Loucy (cell line): ENCODE data around the gene RBM19.

Experiments
- EZH2phosphoT487 ChIP-seq: fragments of 200-600 bp; IDR thresholded peaks from 2 replicates; pipeline ENCODE4 v1.6.1; 2018; ENCODE audit warnings: antibody characterized with exemption, mild to moderate bottlenecking, moderate library complexity, borderline replicate concordance
- TF ChIP-seq, protein P1 (sequence below): fragments of 200-600 bp; sonication (generic); conservative IDR thresholded peaks from 2 replicates; pipeline ENCODE4 v1.5.1; 2014; ENCODE audit warnings: mild to moderate bottlenecking, antibody characterized with exemption, low read length

DNA sequence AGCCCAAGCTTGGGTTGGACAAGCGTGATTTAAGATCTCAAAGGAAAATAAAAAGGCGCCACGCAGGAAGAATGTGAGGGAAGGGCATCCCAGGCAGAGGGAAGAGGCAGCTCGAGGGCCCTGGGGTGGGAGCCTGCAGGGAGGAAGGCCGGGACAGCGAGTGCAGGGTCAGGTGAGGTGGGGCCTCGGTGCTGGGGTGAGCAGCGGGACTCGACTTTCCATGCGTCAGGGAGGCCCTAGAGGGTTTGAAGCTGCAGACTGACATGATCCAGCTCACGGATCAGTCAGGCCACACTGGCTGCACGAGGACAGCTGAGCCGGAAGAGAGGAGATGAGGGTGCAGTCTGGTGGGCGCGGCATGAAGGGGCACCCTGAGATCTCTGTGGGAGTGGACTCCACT lies 145.8 kb downstream of the RBM19 start:
- TF ChIP-seq, protein P1, sequence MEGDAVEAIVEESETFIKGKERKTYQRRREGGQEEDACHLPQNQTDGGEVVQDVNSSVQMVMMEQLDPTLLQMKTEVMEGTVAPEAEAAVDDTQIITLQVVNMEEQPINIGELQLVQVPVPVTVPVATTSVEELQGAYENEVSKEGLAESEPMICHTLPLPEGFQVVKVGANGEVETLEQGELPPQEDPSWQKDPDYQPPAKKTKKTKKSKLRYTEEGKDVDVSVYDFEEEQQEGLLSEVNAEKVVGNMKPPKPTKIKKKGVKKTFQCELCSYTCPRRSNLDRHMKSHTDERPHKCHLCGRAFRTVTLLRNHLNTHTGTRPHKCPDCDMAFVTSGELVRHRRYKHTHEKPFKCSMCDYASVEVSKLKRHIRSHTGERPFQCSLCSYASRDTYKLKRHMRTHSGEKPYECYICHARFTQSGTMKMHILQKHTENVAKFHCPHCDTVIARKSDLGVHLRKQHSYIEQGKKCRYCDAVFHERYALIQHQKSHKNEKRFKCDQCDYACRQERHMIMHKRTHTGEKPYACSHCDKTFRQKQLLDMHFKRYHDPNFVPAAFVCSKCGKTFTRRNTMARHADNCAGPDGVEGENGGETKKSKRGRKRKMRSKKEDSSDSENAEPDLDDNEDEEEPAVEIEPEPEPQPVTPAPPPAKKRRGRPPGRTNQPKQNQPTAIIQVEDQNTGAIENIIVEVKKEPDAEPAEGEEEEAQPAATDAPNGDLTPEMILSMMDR: no peak
- TF ChIP-seq EZH2phosphoT487: no peak
